ENCODE data around the gene PCGF2. TPM values are rescaled to one million over a fixed set of nuclear protein-coding genes. Genes with fewer than 3 reads are reported as not detected.

Gene PCGF2
- total RNA-seq, 2 donors from 2014 or later, result 101 to 106 TPM

GRCh38 chr17:38751808-38752307 lies 3.7 kb upstream of the PCGF2 start:
- Histone ChIP-seq H3K4me3 (ENCODE audit: low read length) (peak overlapping the region; percentile 99), H3K9me3 (ENCODE audit: control insufficient read depth, low read length) (no peaks in the 10 kb centered on the region), H3K36me3 (ENCODE audit: control insufficient read depth, insufficient read depth, low read length) (peaks cover 22% of the 10 kb centered on the region), H3K27me3 (ENCODE audit: control insufficient read depth, insufficient read depth, low read length, poor library complexity, severe bottlenecking) (no peaks in the 10 kb centered on the region), H3K9ac (ENCODE audit: extremely low read depth, low read length, poor library complexity, severe bottlenecking) (peak overlapping the region; percentile 67), H3K4me1 (ENCODE audit: control insufficient read depth, insufficient read depth, low read length) (no peaks in the 10 kb centered on the region), H3K27ac (ENCODE audit: low read depth, low read length) (peak overlapping the region; percentile 58)
- peak overlapping the region; percentile 92 for H3K4me3 Mint-ChIP-seq
- peak overlapping the region; percentile 98 for H3K27ac Mint-ChIP-seq
- peak; percentile 97 for DNase-seq
- H3K27me3 Mint-ChIP-seq (ENCODE audit: insufficient read depth), result no peaks in the 10 kb centered on the region
- H3K36me3 Mint-ChIP-seq (ENCODE audit: low read depth), result peaks cover 18% of the 10 kb centered on the region
- no peaks in the 10 kb centered on the region for H3K9me3 Mint-ChIP-seq
- WGBS, 2 experiments (ENCODE audit: insufficient coverage in 1 of 2, insufficient read length in 1 of 2), result 0 to 1% methylated on average over 31 to 44 of the region's 44 CpGs
- peaks cover 9% of the 10 kb centered on the region for H3K4me1 Mint-ChIP-seq
- TF ChIP-seq CTCF (conservative IDR thresholded peaks at IDR 0.05), result no peak

GRCh38 chr17:38751144-38751807 lies 3.1 kb upstream of the PCGF2 start:
- H3K9ac ChIP-seq (ENCODE audit: extremely low read depth, low read length, poor library complexity, severe bottlenecking), result peak overlapping the region; percentile 46
- peak overlapping the region; percentile 98 for H3K27ac Mint-ChIP-seq
- H3K27ac ChIP-seq (ENCODE audit: low read depth, low read length), result no peak overlapping the region

More at GRCh38 chr17:38751144-38751807, 3.1 kb upstream of the PCGF2 start:
- Mint-ChIP-seq H3K36me3 (ENCODE audit: low read depth) (peaks cover 18% of the 10 kb centered on the region), H3K4me3 (peak overlapping the region; percentile 92), H3K9me3 (no peaks in the 10 kb centered on the region), H3K27me3 (ENCODE audit: insufficient read depth) (no peaks in the 10 kb centered on the region), H3K4me1 (peaks cover 15% of the 10 kb centered on the region)
- no peak for TF ChIP-seq CTCF (conservative IDR thresholded peaks at IDR 0.05)
- H3K4me3 ChIP-seq (ENCODE audit: low read length), result peak overlapping the region; percentile 99
- H3K27me3 ChIP-seq (ENCODE audit: control insufficient read depth, insufficient read depth, low read length, poor library complexity, severe bottlenecking), result no peaks in the 10 kb centered on the region
- H3K9me3 ChIP-seq (ENCODE audit: control insufficient read depth, low read length), result no peaks in the 10 kb centered on the region
- DNase-seq, result peak; percentile 63
- 3% methylated on average over 7 to 10 of the region's 10 CpGs for WGBS, 2 experiments (ENCODE audit: insufficient coverage in 1 of 2, insufficient read length in 1 of 2)
- H3K36me3 ChIP-seq (ENCODE audit: control insufficient read depth, insufficient read depth, low read length), result peaks cover 16% of the 10 kb centered on the region
- no peaks in the 10 kb centered on the region for H3K4me1 ChIP-seq (ENCODE audit: control insufficient read depth, insufficient read depth, low read length)

Measured in endodermal cell (in vitro differentiated cells).